Germinal center (tissue), 1 donor: ENCODE measurements around the gene VAMP5.
A peak's percentile ranks its signal among the peaks of the same experiment; 100 is the strongest.
"Not testable (repeated sequence)": the region's sequence is repeated elsewhere in the genome, so short reads cannot be mapped to it uniquely, and the experiment has no call there.

Source experiments
- DNase-seq: peaks from one replicate; pipeline ENCODE4 v3.0.0; 2012; ENCODE audit warnings: mixed read lengths, low spot score

Gene VAMP5

GRCh38 chr2:85550486-85550885, 33.7 kb upstream of the VAMP5 start:
- no peak for DNase-seq

- peak; percentile 77 for DNase-seq
Measured at GRCh38 chr2:85551698-85552678, 32.2 kb upstream of the VAMP5 start.

GRCh38 chr2:85553184-85553583, 31.0 kb upstream of the VAMP5 start:
- DNase-seq, result no peak

- no peak for DNase-seq
Measured at GRCh38 chr2:85554980-85555612, 29.1 kb upstream of the VAMP5 start.

GRCh38 chr2:85557130-85557529, 27.1 kb upstream of the VAMP5 start:
- no peak for DNase-seq

GRCh38 chr2:85558160-85558559, 26.1 kb upstream of the VAMP5 start:
- no peak for DNase-seq

- not testable (repeated sequence) for DNase-seq
Measured at GRCh38 chr2:85560403-85560726, 23.9 kb upstream of the VAMP5 start.

GRCh38 chr2:85560812-85561279, 23.4 kb upstream of the VAMP5 start:
- no peak for DNase-seq

- DNase-seq, result peak; percentile 92
Measured at GRCh38 chr2:85561280-85562212, 22.7 kb upstream of the VAMP5 start, which contains the start of gene GGCX. GGCX (minus strand) TSS chr2:85561493; CDS start chr2:85561428, 65 bp downstream.

- DNase-seq, result peak; percentile 54
Measured at GRCh38 chr2:85564144-85564563, 20.1 kb upstream of the VAMP5 start.

- no peak for DNase-seq
Measured at GRCh38 chr2:85566265-85566664, 18.0 kb upstream of the VAMP5 start.

GRCh38 chr2:85575739-85576138, 8.5 kb upstream of the VAMP5 start:
- DNase-seq, result no peak

- no peak for DNase-seq
Measured at GRCh38 chr2:85577063-85577385, 7.2 kb upstream of the VAMP5 start.

- peak; percentile 78 for DNase-seq
Measured at GRCh38 chr2:85577386-85578242, 6.6 kb upstream of the VAMP5 start, which contains the start of gene VAMP8. VAMP8 (plus strand) TSS chr2:85577586; CDS start chr2:85577647, 61 bp downstream.

GRCh38 chr2:85578243-85579180, 5.7 kb upstream of the VAMP5 start:
- peak; percentile 79 for DNase-seq

GRCh38 chr2:85579266-85579935, 4.8 kb upstream of the VAMP5 start:
- no peak for DNase-seq

- no peak for DNase-seq
Measured at GRCh38 chr2:85580206-85580605, 4.0 kb upstream of the VAMP5 start.

GRCh38 chr2:85582492-85582891, 1.7 kb upstream of the VAMP5 start:
- no peak for DNase-seq

GRCh38 chr2:85583667-85584353, 421 bp upstream of the VAMP5 start:
- DNase-seq, result no peak
